K562 (cell line): Measurements from ENCODE around the gene C6orf47. TPM values are rescaled to one million over a fixed set of nuclear protein-coding genes. Genes with fewer than 3 reads are reported as not detected.

Experiments
- ATAC-seq: fragments of 200-7000 bp; cut with Tn5 transposase; 3 replicates; pipeline ENCODE4 v1.9.1; 2020; ENCODE audit warnings: moderate library complexity
- BruUV-seq: library from RNA; stranded (reverse); fragments of 400-500 nt; replicated peaks from 2 replicates; lab custom pipeline; 2021; lab: Mats Ljungman, UMichigan
- CTCF ChIA-PET: fragments of 300-600 bp; formaldehyde crosslinking; extraction: SDS; loops from one replicate; lab custom pipeline; 2021; ENCODE audit warnings: low intra/inter-chr PET ratio; lab: Yijun Ruan, JAX
- POLR2A ChIA-PET: fragments of 300-600, 350-650 bp; sonication (Branson Sonifier 250); formaldehyde crosslinking; extraction: SDS; loops from one replicate; lab custom pipeline; 2021; ENCODE audit warnings: antibody characterized with exemption, inconsistent platforms; lab: Yijun Ruan, JAX
- DNase-seq, 4 experiments: peaks; one replicate each; pipeline versions ENCODE4 v3.0.0 to v3.0.0-alpha.2; 2011 to 2018; ENCODE audit warnings: low spot score in 3 of 4, mixed read lengths in 3 of 4; ENCODE audit errors: extremely low read depth in 1 of 4
- FAIRE-seq: peaks from 2 replicates; lab custom pipeline; 2011; peaks lifted over from hg19 to GRCh38; lab: Jason Lieb, UNC
- H2AFZ ChIP-seq: 2 replicates; pipeline ENCODE4 v1.6.0; 2011; ENCODE audit warnings: low read depth, low read length, control low read depth, inconsistent platforms
- H3K27ac ChIP-seq: fragments of 200-600 bp; 3 replicates; pipeline ENCODE4 v1.8.0; 2011; ENCODE audit warnings: low read depth, mild to moderate bottlenecking, control low read depth, inconsistent platforms, low read length, moderate library complexity, mixed read lengths; ENCODE audit errors: extremely low read depth
- H3K27me3 ChIP-seq, 2 experiments: fragments of 300-600 bp in 1 of 2; 2 replicates in 1 of 2; 3 replicates in 1 of 2; pipeline versions ENCODE4 v1.6.0 to v1.8.0; 2011; ENCODE audit warnings: inconsistent platforms in 2 of 2, low read length in 2 of 2, mild to moderate bottlenecking in 1 of 2, mixed read lengths in 1 of 2, moderate library complexity in 1 of 2; ENCODE audit not compliant: control insufficient read depth in 2 of 2, insufficient read depth in 2 of 2
- H3K36me3 ChIP-seq: fragments of 300-600 bp; 3 replicates; pipeline ENCODE4 v1.8.0; 2011; ENCODE audit warnings: mild to moderate bottlenecking, low read length, inconsistent platforms; ENCODE audit not compliant: control insufficient read depth, insufficient read depth
- H3K4me1 ChIP-seq, 2 experiments: fragments of 200-600 bp in 1 of 2; replicated peaks in 1 of 2; 2 replicates in 1 of 2; 3 replicates in 1 of 2; pipeline versions ENCODE4 v1.5.1 to v1.8.0; 2011; ENCODE audit warnings: inconsistent platforms in 2 of 2, low read length in 2 of 2, mild to moderate bottlenecking in 1 of 2, mixed read lengths in 1 of 2, moderate library complexity in 1 of 2; ENCODE audit not compliant: control insufficient read depth in 2 of 2, insufficient read depth in 2 of 2
- H3K4me2 ChIP-seq: 2 replicates; pipeline ENCODE4 v1.6.1; 2011; ENCODE audit warnings: low read length, control low read depth, inconsistent platforms, mixed read lengths; ENCODE audit not compliant: insufficient read depth
- H3K4me3 ChIP-seq: fragments of 200-600 bp; sonication (generic), shearing (Covaris generic); 2 replicates; pipeline ENCODE4 v1.5.1; 2016; ENCODE audit warnings: control low read depth, inconsistent platforms
- H3K79me2 ChIP-seq: fragments of 200-600 bp; 3 replicates; pipeline ENCODE4 v1.8.0; 2011; ENCODE audit warnings: low read length, inconsistent platforms; ENCODE audit not compliant: control insufficient read depth, insufficient read depth
- H3K9ac ChIP-seq, 2 experiments: 2 replicates each; pipeline versions ENCODE4 v1.6.0 to v1.6.1; 2011; ENCODE audit warnings: low read depth in 2 of 2, low read length in 2 of 2, control low read depth in 1 of 2, inconsistent platforms in 1 of 2, mild to moderate bottlenecking in 1 of 2, mixed read lengths in 1 of 2; ENCODE audit not compliant: insufficient read depth in 1 of 2
- H3K9me1 ChIP-seq: one replicate; pipeline ENCODE4 v1.6.0; 2011; ENCODE audit warnings: inconsistent platforms, mild to moderate bottlenecking, low read length, moderate library complexity; ENCODE audit not compliant: control insufficient read depth, insufficient read depth
- H3K9me3 ChIP-seq: replicated peaks from 2 replicates; pipeline ENCODE4 v1.5.1; 2011; ENCODE audit warnings: low read depth, low read length, inconsistent platforms; ENCODE audit not compliant: control insufficient read depth, insufficient read depth
- H4K20me1 ChIP-seq: replicated peaks from 2 replicates; pipeline ENCODE4 v1.6.1; 2011; ENCODE audit warnings: low read length, inconsistent platforms, mixed read lengths; ENCODE audit not compliant: control insufficient read depth, insufficient read depth
- ARNT ChIP-seq, 2 experiments: fragments of 450-650 bp; IDR thresholded peaks; 2 replicates each; pipeline ENCODE4 v1.6.1; 2016; ENCODE audit warnings: mild to moderate bottlenecking in 1 of 2
- BACH1 ChIP-seq: fragments of 200-800 bp; sonication (Bioruptor generic); IDR thresholded peaks from 2 replicates; pipeline ENCODE4 v1.6.1; 2016; ENCODE audit warnings: missing genetic modification characterization, missing compliant biosample characterization
- CBFB ChIP-seq: sonication (generic); formaldehyde crosslinking; IDR thresholded peaks from 2 replicates; pipeline ENCODE4 v1.4.0; 2020; ENCODE audit warnings: mild to moderate bottlenecking, missing genetic modification reagents
- DACH1 ChIP-seq: fragments of 450-650 bp; IDR thresholded peaks from 2 replicates; pipeline ENCODE4 v1.6.1; 2018; ENCODE audit not compliant: partially characterized antibody
- EP300 ChIP-seq: IDR thresholded peaks from 2 replicates; pipeline ENCODE4 v1.6.1; 2012; ENCODE audit warnings: low read length, improper control_type of control experiment
- ESRRB ChIP-seq: fragments of 250-450 bp; sonication (Bioruptor Pico); IDR thresholded peaks from 2 replicates; pipeline ENCODE4 v1.5.0; 2020; ENCODE audit warnings: mild to moderate bottlenecking, moderate library complexity, borderline replicate concordance
- HMGN3 ChIP-seq: IDR thresholded peaks from 2 replicates; pipeline ENCODE4 v1.6.1; 2011; ENCODE audit warnings: borderline replicate concordance, low read depth, mild to moderate bottlenecking, mixed read lengths, low read length; ENCODE audit not compliant: insufficient read length; ENCODE audit errors: extremely low read depth
- KAT8 ChIP-seq: fragments of 450-650 bp; IDR thresholded peaks from 2 replicates; pipeline ENCODE4 v1.6.1; 2016; ENCODE audit warnings: low read depth, mild to moderate bottlenecking
- KLF1 ChIP-seq: fragments of 450-650 bp; IDR thresholded peaks from 2 replicates; pipeline ENCODE4 v1.6.1; 2016; ENCODE audit warnings: missing genetic modification characterization, missing compliant biosample characterization
- KLF10 ChIP-seq: fragments of 250-450 bp; sonication (Bioruptor Pico); IDR thresholded peaks from 2 replicates; pipeline ENCODE4 v1.6.1; 2021; ENCODE audit warnings: matching md5 sums
- KLF6 ChIP-seq: fragments of 250-450 bp; sonication (Bioruptor Pico); IDR thresholded peaks from 2 replicates; pipeline ENCODE4 v1.4.0; 2020; ENCODE audit warnings: mild to moderate bottlenecking, moderate library complexity, borderline replicate concordance
- MAFG ChIP-seq: fragments of 450-650 bp; conservative IDR thresholded peaks from 2 replicates; pipeline ENCODE4 v1.6.1; 2016; ENCODE audit warnings: missing genetic modification characterization, missing compliant biosample characterization
- MCM2 ChIP-seq: fragments of 450-650 bp; IDR thresholded peaks from 2 replicates; pipeline ENCODE4 v1.6.1; 2017; ENCODE audit warnings: low read depth, mild to moderate bottlenecking
- MTA2 ChIP-seq: fragments of 450-650 bp; IDR thresholded peaks from 2 replicates; pipeline ENCODE4 v1.6.1; 2016; ENCODE audit warnings: low read depth
- RAD21 ChIP-seq, 2 experiments: fragments of 250-450 bp in 1 of 2; fragments of 450-650 bp in 1 of 2; sonication (Bioruptor Pico) in 1 of 2; formaldehyde crosslinking in 1 of 2; IDR thresholded peaks in 1 of 2; conservative IDR thresholded peaks in 1 of 2; 2 replicates each; pipeline versions ENCODE4 v1.4.0 to v1.8.0; 2020 to 2022; ENCODE audit warnings: mild to moderate bottlenecking in 2 of 2, moderate library complexity in 1 of 2
- SMARCE1 ChIP-seq: fragments of 450-650 bp; IDR thresholded peaks from 2 replicates; pipeline ENCODE4 v1.7.1; 2016; ENCODE audit warnings: mild to moderate bottlenecking
- SRSF1 ChIP-seq: fragments of 200-400 bp; formaldehyde crosslinking; IDR thresholded peaks from 2 replicates; pipeline ENCODE4 v1.6.1; 2017; ENCODE audit warnings: mild to moderate bottlenecking, low read depth, low read length, moderate library complexity
- SUPT5H ChIP-seq: fragments of 450-650 bp; IDR thresholded peaks from 2 replicates; pipeline ENCODE4 v1.6.1; 2016
- TRIM24 ChIP-seq, 2 experiments: fragments of 450-650 bp; IDR thresholded peaks; 2 replicates each; pipeline ENCODE4 v1.6.1; 2016
- TRIM28 ChIP-seq: fragments of 450-650 bp; IDR thresholded peaks from 2 replicates; pipeline ENCODE4 v1.6.1; 2017
- XRCC4 ChIP-seq: IDR thresholded peaks from one replicate; pipeline ENCODE4 v1.6.1; 2011; ENCODE audit not compliant: insufficient read depth, insufficient read length; ENCODE audit errors: extremely low read depth
- ZC3H4 ChIP-seq: sonication (generic); formaldehyde crosslinking; IDR thresholded peaks from 2 replicates; pipeline ENCODE4 v1.9.0; 2021; ENCODE audit warnings: missing genetic modification reagents, borderline replicate concordance
- ZNF146 ChIP-seq: IDR thresholded peaks from one replicate; pipeline ENCODE4 v1.6.1; 2018; ENCODE audit warnings: missing compliant biosample characterization; ENCODE audit not compliant: unreplicated experiment
- ZNF174 ChIP-seq: fragments of 250-450 bp; sonication (Bioruptor Pico); IDR thresholded peaks from 2 replicates; pipeline ENCODE4 v1.4.0; 2020; ENCODE audit warnings: mild to moderate bottlenecking
- ZNF232 ChIP-seq: sonication (generic); formaldehyde crosslinking; IDR thresholded peaks from 2 replicates; pipeline ENCODE4 v1.8.0; 2022; ENCODE audit warnings: mild to moderate bottlenecking, missing genetic modification reagents
- ZNF408 ChIP-seq: fragments of 250-450 bp; sonication (Bioruptor Pico); IDR thresholded peaks from 2 replicates; pipeline ENCODE4 v1.4.0; 2020; ENCODE audit warnings: low read depth, mild to moderate bottlenecking, moderate library complexity
- ZZZ3 ChIP-seq: fragments of 450-650 bp; IDR thresholded peaks from 2 replicates; pipeline ENCODE4 v1.6.1; 2016; ENCODE audit warnings: antibody characterized with exemption, mild to moderate bottlenecking, moderate library complexity
- WGBS: fragments of 100-300 bp; shearing (Covaris generic); methylation state at CpG from one replicate; pipeline ENCODE4 v1.1.6; 2016; ENCODE audit warnings: low coverage, mixed read lengths; ENCODE audit not compliant: insufficient coverage; ENCODE audit errors: missing lambda C conversion rate; 5-methylcytosine and 5-hydroxymethylcytosine counted together
- in situ Hi-C: fragments of 300-500 bp; cut with MboI; formaldehyde crosslinking; loops from 4 replicates; pipeline ENCODE4 v1.15.0; 2018; ENCODE audit warnings: inconsistent platforms, mixed read lengths
- intact Hi-C: fragments of 100-400 bp; cut with micrococcal nuclease; formaldehyde crosslinking; loops from 2 replicates; pipeline ENCODE4 v1.14.2; 2022
- polyA plus RNA-seq, 8 experiments: library from polyadenylated mRNA; depleted of rRNA in 4 of 8; stranded (reverse) in 5 of 8; unstranded in 3 of 8; fragments of >200 nt; fragmentation: Nextera tagmentation in 2 of 8; fragmentation: Illumina TruSeq in 1 of 8; extraction: Ambion mirVana in 2 of 8; extraction: Trizol in 1 of 8; gene quantifications; 2 replicates each; pipeline versions ENCODE4 v1.2.1 to v1.2.3, GENCODE V29; 2011 to 2014; ENCODE audit warnings: inconsistent platforms in 1 of 8, missing spikeins in 1 of 8
- total RNA-seq, 7 experiments: library from RNA; depleted of rRNA in 6 of 7; stranded (reverse); fragments of >200 nt in 6 of 7; fragmentation: Illumina TruSeq in 2 of 7; extraction: Trizol in 2 of 7; gene quantifications; 2 replicates each; pipeline versions ENCODE4 v1.2.1 to v1.2.3, GENCODE V29; 2011 to 2021; ENCODE audit warnings: low replicate concordance in 1 of 7

C6orf47 gene
- total and polyA plus RNA-seq, 9 of the 15 experiments (the other 6 are each of a cell fraction or from before 2014, with no cell fraction given), result 0.14 to 43.8 (median 27.0) TPM

GRCh38 chr6:31634969-31635575, 25.5 kb downstream of the C6orf47 start:
- peaks cover 98% of the 10 kb centered on the region for H3K36me3 ChIP-seq
- TF ChIP-seq KLF10 (no peak), MCM2 (no peak), MTA2 (no peak), HMGN3 (no peak), CBFB (0 out of 2 replicates have a peak, but pooled peaks have one; percentile 37), TRIM24 (IDR thresholded peaks at IDR 0.05) (no peak), KAT8 (no peak), RAD21 (CRISPR knock-in tag; conservative IDR thresholded peaks at IDR 0.05 in 1 of 2, IDR thresholded peaks at IDR 0.05 in 1 of 2) (no peak), SUPT5H (peak; percentile 38), KLF1 (tag) (no peak), TRIM28 (no peak), ZNF146 (no peak), DACH1 (no peak), SRSF1 (no peak), ZZZ3 (no peak), XRCC4 (no peak), ESRRB (CRISPR knock-in tag) (no peak), SMARCE1 (no peak), MAFG (no peak), BACH1 (tag) (no peak), ZNF408 (CRISPR knock-in tag) (no peak), EP300 (no peak), KLF6 (no peak), ZNF232 (CRISPR knock-in tag) (no peak), ZC3H4 (CRISPR knock-in tag) (0 out of 2 replicates have a peak, but pooled peaks have one; percentile 33), ARNT (IDR thresholded peaks at IDR 0.05) (no peak), ZNF174 (no peak)

More at GRCh38 chr6:31634969-31635575, 25.5 kb downstream of the C6orf47 start:
- in situ Hi-C loops (no loop called here), intact Hi-C loops (no loop called here)
- CTCF ChIA-PET, result no interaction called here
- Histone ChIP-seq H3K4me2 (no peak overlapping the region), H3K27me3 (no peaks in the 10 kb centered on the region), H3K4me3 (no peak overlapping the region), H3K9ac (peak overlapping the region in 1 of 2 experiments; percentile 50; a peak in 2 of 4 replicates), H3K9me3 (no peaks in the 10 kb centered on the region), H3K27ac (no peak overlapping the region), H3K4me1 (peaks cover 3 to 27% of the 10 kb centered on the region in 2 experiments; a peak in 4 of 5 replicates), H4K20me1 (peaks cover 27% of the 10 kb centered on the region), H3K9me1 (no peaks in the 10 kb centered on the region), H2AFZ (no peak overlapping the region), H3K79me2 (peaks cover 6% of the 10 kb centered on the region; the same call in 1 of the 3 replicates)
- 76% methylated on average over 11 of the region's 11 CpGs for WGBS
- no peak for FAIRE-seq
- no TSS peak for BruUV-seq
- POLR2A ChIA-PET, result interaction anchor here (0.6 to 14.8 kb wide), 7 partner anchors 9 to 103 kb away, joined by 3 to 274 read pairs (median 20); partner anchors contain the start of genes APOM, BAG6, GPANK1 and PRRC2A
- no peak for ATAC-seq
- no peak for DNase-seq
